ENCODE measurements around the gene PICK1. TPM values are rescaled to one million over a fixed set of nuclear protein-coding genes. Genes with fewer than 3 reads are reported as not detected.

The PICK1 gene
- total and polyA plus RNA-seq, 2 of the 8 experiments (the other 6 are each of a cell fraction or from before 2014, with no cell fraction given): 20.4 to 22.9 TPM

- H3K23ac ChIP-seq (ENCODE audit: insufficient read length): no peak overlapping the region
- no peak overlapping the region for H2AFZ ChIP-seq (ENCODE audit: low read length)
- peak overlapping the region; percentile 68 for H2BK20ac ChIP-seq (ENCODE audit: low read length)
- peaks cover 0 to 4% (median under 1%) of the 10 kb centered on the region in 4 experiments; a peak in 1 of 7 replicates for H3K27me3 ChIP-seq (replicated peaks in 1 of 4; ENCODE audit: control insufficient read depth in 3 of 4, extremely low read depth in 1 of 4, insufficient read depth in 3 of 4, low read length in 3 of 4)
- peak overlapping the region; percentile 93 for H2BK12ac ChIP-seq (ENCODE audit: low read depth, low read length)
- no peak overlapping the region for H3K14ac ChIP-seq (ENCODE audit: insufficient read length)
- peak overlapping the region; percentile 36; the same call in 1 of the 2 replicates for H2BK15ac ChIP-seq (ENCODE audit: low read length)
- H3K18ac ChIP-seq (ENCODE audit: extremely low read depth, low read length): peak overlapping the region; percentile 89
- FAIRE-seq (no peak), DNase-seq (ENCODE audit: low read depth in 1 of 2, low spot score in 2 of 2) (no peak)
- peak overlapping the region; percentile 39 for H2BK120ac ChIP-seq (replicated peaks; ENCODE audit: low read depth, low read length)
- no peaks in the 10 kb centered on the region for H4K20me1 ChIP-seq (replicated peaks in 1 of 2; ENCODE audit: control insufficient read depth in 1 of 2, insufficient read depth in 2 of 2, low read length in 2 of 2)
- peak overlapping the region; percentile 85; the same call in 1 of the 2 replicates for H2BK5ac ChIP-seq (ENCODE audit: low read depth, low read length)
- H3K9me3 ChIP-seq (ENCODE audit: insufficient read depth in 2 of 2, low read depth in 1 of 2, low read length in 1 of 2): no peaks in the 10 kb centered on the region
- no peaks in the 10 kb centered on the region for H3K36me3 ChIP-seq (ENCODE audit: control insufficient read depth in 2 of 4, insufficient read depth in 4 of 4, low read length in 3 of 4)
- POLR2A ChIA-PET (ENCODE audit: partially characterized antibody): interaction anchor here (0.9 to 1.6 kb wide), 10 partner anchors 11 to 216 kb away, joined by 3 to 6 read pairs (median 4); partner anchors contain the start of gene PICK1
- peaks cover 0 to 33% (median 22%) of the 10 kb centered on the region in 4 experiments; a peak in 6 of 7 replicates for H3K4me1 ChIP-seq (replicated peaks in 1 of 4; ENCODE audit: control insufficient read depth in 3 of 4, insufficient read depth in 4 of 4, low read length in 3 of 4)
- H3K4me3 ChIP-seq (ENCODE audit: extremely low read depth in 1 of 4, insufficient read depth in 2 of 4, low read depth in 3 of 4, low read length in 4 of 4): peak overlapping the region in 1 of 4 experiments; percentile 19; a peak in 1 of 8 replicates
- peak overlapping the region; percentile 51 for H3K56ac ChIP-seq (replicated peaks; ENCODE audit: insufficient read length, low read depth, low read length)
- CTCF ChIA-PET (ENCODE audit: partially characterized antibody): interaction anchor here (0.7 to 2.6 kb wide), 11 partner anchors 16 to 65 kb away, joined by 3 to 15 read pairs (median 3); no protein-coding TSS in a partner anchor
- no peaks in the 10 kb centered on the region for H3K79me1 ChIP-seq (ENCODE audit: low read depth, low read length)
- H4K8ac ChIP-seq (ENCODE audit: extremely low read depth, insufficient read depth, low read length): peak overlapping the region; percentile 90
- H2AK5ac ChIP-seq (ENCODE audit: low read depth, low read length): peak overlapping the region; percentile 69; the same call in 1 of the 2 replicates
- peak overlapping the region; percentile 91 for H4K91ac ChIP-seq (replicated peaks; ENCODE audit: insufficient read length, low read length)
- H3K79me2 ChIP-seq (ENCODE audit: control insufficient read depth in 1 of 2, insufficient read depth in 2 of 2, low read length in 2 of 2): no peaks in the 10 kb centered on the region
- H3K4ac ChIP-seq (replicated peaks; ENCODE audit: insufficient read length, low read depth, low read length): peak overlapping the region; percentile 73
- no peaks in the 10 kb centered on the region; the same call in 1 of the 2 replicates for H3K23me2 ChIP-seq (ENCODE audit: low read depth, low read length)
- 88% methylated on average over 24 of the region's 27 CpGs; no CpG with 5 or more reads in 1 of the 2 experiments for WGBS, 2 experiments (ENCODE audit: extremely low coverage in 1 of 2, insufficient coverage in 1 of 2, insufficient read length in 1 of 2, insufficient replicate concordance in 2 of 2, low coverage in 1 of 2, low lambda C conversion rate in 2 of 2, missing lambda C conversion rate in 1 of 2)
- peak overlapping the region; percentile 32 to 33; a peak in 3 of 4 replicates for H3K4me2 ChIP-seq (ENCODE audit: insufficient read depth in 1 of 2, low read depth in 2 of 2, low read length in 2 of 2)
- H4K5ac ChIP-seq (ENCODE audit: insufficient read length, low read depth, low read length): peak overlapping the region; percentile 85
- H3K9ac ChIP-seq (replicated peaks in 1 of 4; ENCODE audit: extremely low read depth in 1 of 4, low read depth in 3 of 4, low read length in 3 of 4): peak overlapping the region in 2 of 4 experiments; percentile 20 to 21; a peak in 1 of 7 replicates
- peak overlapping the region; percentile 61; the same call in 1 of the 2 replicates for H3K27ac ChIP-seq (ENCODE audit: low read depth, low read length)
- TF ChIP-seq TAF1 (IDR thresholded peaks at IDR 0.05; ENCODE audit: low read depth, low read length): no peak
- TF ChIP-seq SAP30 (IDR thresholded peaks at IDR 0.05; ENCODE audit: insufficient read depth, insufficient replicate concordance, low read length): no peak
- no peak for TF ChIP-seq EZH2 (IDR thresholded peaks at IDR 0.05; ENCODE audit: low read depth, low read length, severe bottlenecking)
- TF ChIP-seq GABPA (IDR thresholded peaks at IDR 0.05; ENCODE audit: borderline replicate concordance, insufficient read depth, low read length): no peak
- TF ChIP-seq SRF (IDR thresholded peaks at IDR 0.05; ENCODE audit: low read depth, low read length): no peak
- no peak for TF ChIP-seq TBP (IDR thresholded peaks at IDR 0.05; ENCODE audit: low read depth, low read length)
- TF ChIP-seq E2F6 (IDR thresholded peaks at IDR 0.05): no peak
- no peak for TF ChIP-seq NANOG (IDR thresholded peaks at IDR 0.05; ENCODE audit: insufficient read depth, low read depth, low read length, poor library complexity, severe bottlenecking)
- no peak for TF ChIP-seq PHF8 (conservative IDR thresholded peaks at IDR 0.05; ENCODE audit: low read depth, low read length)
- no peak for TF ChIP-seq RBBP5 (IDR thresholded peaks at IDR 0.05; ENCODE audit: borderline replicate concordance, low read depth, low read length)
Observed at GRCh38 chr22:38033522-38034277, 23.5 kb upstream of the PICK1 start.
